GM13977 (cell line): Measurements from ENCODE around the gene PIGL.

Experiments used
- DNase-seq: peaks from one replicate; pipeline ENCODE4 v3.0.0; 2012; ENCODE audit warnings: low spot score
- in situ Hi-C: fragments of 300-500 bp; cut with MboI; formaldehyde crosslinking; loops from one replicate; pipeline ENCODE4 v1.12.0; 2022; ENCODE audit warnings: low sequenced_read_pairs, low pct_unique_long_range_greater_than_20kb, mixed read lengths, inconsistent platforms; ENCODE audit not compliant: unreplicated experiment
- TF ChIP-seq, protein P1 (sequence below): IDR thresholded peaks from 2 replicates; pipeline ENCODE4 v1.5.1; 2012; ENCODE audit warnings: mild to moderate bottlenecking, control low read depth; ENCODE audit not compliant: insufficient read depth; ENCODE audit errors: extremely low read depth, missing control alignments

PIGL gene

DNA sequence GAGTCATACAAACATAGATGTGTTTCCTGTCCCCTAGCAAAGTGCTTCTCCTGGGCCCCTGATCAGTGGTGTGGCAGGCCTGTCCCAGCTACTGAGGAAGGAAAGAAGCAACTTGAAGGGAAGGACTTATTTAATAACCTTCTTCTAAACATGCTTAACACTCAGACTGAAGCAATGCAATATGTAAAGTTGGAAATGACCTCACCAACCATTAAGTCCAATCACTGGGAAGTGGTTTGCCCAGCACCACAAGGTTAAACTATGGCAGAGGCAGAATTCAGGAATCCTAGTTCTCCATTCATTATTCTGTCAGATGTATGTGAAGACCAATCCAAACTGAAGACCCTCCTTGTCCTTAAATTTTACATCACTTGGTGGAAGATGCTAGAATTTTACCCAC, 97.2 kb downstream of the PIGL start:
- TF ChIP-seq, protein P1, sequence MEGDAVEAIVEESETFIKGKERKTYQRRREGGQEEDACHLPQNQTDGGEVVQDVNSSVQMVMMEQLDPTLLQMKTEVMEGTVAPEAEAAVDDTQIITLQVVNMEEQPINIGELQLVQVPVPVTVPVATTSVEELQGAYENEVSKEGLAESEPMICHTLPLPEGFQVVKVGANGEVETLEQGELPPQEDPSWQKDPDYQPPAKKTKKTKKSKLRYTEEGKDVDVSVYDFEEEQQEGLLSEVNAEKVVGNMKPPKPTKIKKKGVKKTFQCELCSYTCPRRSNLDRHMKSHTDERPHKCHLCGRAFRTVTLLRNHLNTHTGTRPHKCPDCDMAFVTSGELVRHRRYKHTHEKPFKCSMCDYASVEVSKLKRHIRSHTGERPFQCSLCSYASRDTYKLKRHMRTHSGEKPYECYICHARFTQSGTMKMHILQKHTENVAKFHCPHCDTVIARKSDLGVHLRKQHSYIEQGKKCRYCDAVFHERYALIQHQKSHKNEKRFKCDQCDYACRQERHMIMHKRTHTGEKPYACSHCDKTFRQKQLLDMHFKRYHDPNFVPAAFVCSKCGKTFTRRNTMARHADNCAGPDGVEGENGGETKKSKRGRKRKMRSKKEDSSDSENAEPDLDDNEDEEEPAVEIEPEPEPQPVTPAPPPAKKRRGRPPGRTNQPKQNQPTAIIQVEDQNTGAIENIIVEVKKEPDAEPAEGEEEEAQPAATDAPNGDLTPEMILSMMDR, result no peak
- in situ Hi-C loops, result no loop called here
- no peak for DNase-seq

DNA sequence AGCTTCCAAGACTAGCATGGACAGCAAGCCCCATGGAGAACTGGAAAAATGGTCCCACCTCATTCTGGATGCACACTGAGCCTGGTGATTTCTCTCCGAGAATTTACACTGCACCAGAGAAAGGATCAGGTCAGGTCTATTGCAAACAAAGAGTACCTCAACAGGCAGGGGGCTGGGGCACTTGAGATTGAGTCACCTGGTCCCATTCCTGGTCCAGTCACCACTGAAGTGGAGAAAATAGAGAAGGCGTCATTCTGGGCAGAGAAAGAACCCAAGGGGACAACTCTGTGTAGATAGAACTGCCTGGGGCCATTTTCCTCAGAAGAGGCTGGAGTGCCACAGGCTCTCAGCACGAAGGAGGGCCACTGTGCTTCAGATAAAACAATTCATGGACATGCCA, 97.8 kb downstream of the PIGL start:
- no peak for DNase-seq
- in situ Hi-C loops, result no loop called here
- TF ChIP-seq, protein P1, result no peak

- TF ChIP-seq, protein P1, result no peak
- no peak for DNase-seq
- in situ Hi-C loops, result no loop called here
Measured at GRCh38 chr17:16319969-16320368, 103.0 kb downstream of the PIGL start.

DNA sequence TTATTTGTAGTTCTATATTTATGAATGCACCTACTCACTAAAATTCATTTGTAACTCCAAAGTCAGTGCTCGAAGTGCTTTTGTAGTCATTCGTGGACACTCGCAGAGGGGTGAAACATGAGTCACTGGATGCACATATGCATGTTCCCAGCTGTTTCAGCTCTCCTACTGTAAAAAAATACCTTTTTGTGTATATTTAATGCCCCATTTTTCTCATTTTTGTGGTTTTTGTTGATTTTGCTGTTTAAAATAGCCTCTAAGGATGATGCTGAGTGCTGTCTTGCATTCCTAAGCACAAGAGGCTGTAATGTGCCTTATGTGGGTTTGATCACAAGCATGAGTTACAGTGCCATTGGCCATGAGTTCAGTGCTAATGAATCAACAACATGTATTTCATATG, 105.6 kb downstream of the PIGL start:
- DNase-seq, result no peak
- TF ChIP-seq, protein P1, result no peak
- in situ Hi-C loops, result no loop called here

- DNase-seq, result no peak
- TF ChIP-seq, protein P1, result no peak
- in situ Hi-C loops, result no loop called here
Measured at GRCh38 chr17:16325964-16326363, 109.0 kb downstream of the PIGL start.

DNA sequence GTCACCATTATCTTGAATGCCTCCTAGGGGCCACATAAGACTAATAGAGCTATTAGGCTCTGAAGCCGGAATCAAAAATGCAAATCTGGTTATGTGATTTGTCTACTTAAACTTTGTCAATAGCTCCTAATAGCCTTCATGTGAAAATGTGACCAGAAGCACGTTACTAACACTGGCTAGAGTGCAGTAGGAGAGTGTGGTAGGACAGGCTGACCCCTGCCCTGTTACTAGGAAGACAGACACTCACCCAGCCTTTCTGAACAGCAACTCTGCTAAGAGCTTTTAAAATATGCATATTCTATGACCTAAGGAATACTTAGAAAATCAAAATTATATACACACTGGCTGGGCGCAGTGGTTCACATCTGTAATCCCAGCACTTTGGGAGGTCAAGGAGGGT, 110.0 kb downstream of the PIGL start:
- TF ChIP-seq, protein P1, result no peak
- DNase-seq, result no peak
- in situ Hi-C loops, result no loop called here

- TF ChIP-seq, protein P1, result no peak
- DNase-seq, result no peak
- in situ Hi-C loops, result no loop called here
Measured at GRCh38 chr17:16328997-16329396, 112.0 kb downstream of the PIGL start.
